ENCODE data around the gene MYOM3.

DNA sequence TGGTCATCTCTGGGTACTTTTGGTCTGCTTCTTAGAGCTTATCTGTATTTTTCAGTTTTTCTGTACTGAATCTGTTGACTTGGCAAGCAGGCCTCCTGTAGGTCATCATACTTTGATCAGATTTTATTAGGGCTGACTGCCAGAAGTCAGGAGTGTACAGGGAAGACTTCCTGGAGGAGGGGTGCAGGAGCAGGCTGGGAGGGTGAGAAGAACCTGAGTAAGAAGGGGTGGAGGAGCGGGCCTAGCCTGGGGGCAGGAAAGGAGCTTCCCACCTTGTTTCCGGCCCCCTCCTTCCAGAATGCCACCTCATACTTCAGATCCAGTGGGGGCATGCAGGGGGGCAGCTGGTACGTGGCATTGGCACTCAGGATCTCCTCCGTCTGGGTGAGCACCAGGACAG lies 49.3 kb upstream of the MYOM3 start:
- TF ChIP-seq POLR2A (IDR thresholded peaks at IDR 0.05) (no peak), POLR2AphosphoS5 (IDR thresholded peaks at IDR 0.05) (no peak)
- TF ChIP-seq, protein P1, sequence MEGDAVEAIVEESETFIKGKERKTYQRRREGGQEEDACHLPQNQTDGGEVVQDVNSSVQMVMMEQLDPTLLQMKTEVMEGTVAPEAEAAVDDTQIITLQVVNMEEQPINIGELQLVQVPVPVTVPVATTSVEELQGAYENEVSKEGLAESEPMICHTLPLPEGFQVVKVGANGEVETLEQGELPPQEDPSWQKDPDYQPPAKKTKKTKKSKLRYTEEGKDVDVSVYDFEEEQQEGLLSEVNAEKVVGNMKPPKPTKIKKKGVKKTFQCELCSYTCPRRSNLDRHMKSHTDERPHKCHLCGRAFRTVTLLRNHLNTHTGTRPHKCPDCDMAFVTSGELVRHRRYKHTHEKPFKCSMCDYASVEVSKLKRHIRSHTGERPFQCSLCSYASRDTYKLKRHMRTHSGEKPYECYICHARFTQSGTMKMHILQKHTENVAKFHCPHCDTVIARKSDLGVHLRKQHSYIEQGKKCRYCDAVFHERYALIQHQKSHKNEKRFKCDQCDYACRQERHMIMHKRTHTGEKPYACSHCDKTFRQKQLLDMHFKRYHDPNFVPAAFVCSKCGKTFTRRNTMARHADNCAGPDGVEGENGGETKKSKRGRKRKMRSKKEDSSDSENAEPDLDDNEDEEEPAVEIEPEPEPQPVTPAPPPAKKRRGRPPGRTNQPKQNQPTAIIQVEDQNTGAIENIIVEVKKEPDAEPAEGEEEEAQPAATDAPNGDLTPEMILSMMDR (IDR thresholded peaks at IDR 0.05): no peak

Measured in prostate gland (tissue), 2 donors.